HG03025 (cell line): ENCODE results near the gene DNTTIP2.
"Not testable (repeated sequence)": the region's sequence is repeated elsewhere in the genome, so short reads cannot be mapped to it uniquely, and the experiment has no call there.

Experiments used
- ATAC-seq: cut with Tn5 transposase; IDR thresholded peaks from one replicate; pipeline ENCODE4 v1.9.1; 2021; ENCODE audit warnings: mild to moderate bottlenecking, moderate library complexity; ENCODE audit not compliant: unreplicated experiment, low FRiP score

Gene DNTTIP2

DNA sequence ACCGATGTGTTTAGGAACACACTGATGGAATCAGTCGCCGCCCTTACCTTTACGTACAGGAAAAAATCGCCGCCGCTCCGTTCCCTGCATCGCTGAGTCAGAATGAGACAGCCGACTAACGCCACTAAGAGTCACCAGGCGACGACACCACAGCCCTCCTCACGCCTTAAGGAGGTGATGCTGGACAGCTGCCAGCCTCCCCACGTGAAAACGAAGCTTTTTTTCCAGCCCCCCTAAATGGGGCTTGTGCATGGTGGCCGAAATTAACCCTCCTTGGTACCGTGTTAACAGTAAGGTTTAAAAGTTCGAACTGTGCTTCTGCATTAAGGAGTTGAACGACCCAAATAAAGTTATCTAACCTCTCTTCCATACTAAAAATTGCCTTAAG, 511 bp downstream of the DNTTIP2 start:
- peak; percentile 49 for ATAC-seq

DNA sequence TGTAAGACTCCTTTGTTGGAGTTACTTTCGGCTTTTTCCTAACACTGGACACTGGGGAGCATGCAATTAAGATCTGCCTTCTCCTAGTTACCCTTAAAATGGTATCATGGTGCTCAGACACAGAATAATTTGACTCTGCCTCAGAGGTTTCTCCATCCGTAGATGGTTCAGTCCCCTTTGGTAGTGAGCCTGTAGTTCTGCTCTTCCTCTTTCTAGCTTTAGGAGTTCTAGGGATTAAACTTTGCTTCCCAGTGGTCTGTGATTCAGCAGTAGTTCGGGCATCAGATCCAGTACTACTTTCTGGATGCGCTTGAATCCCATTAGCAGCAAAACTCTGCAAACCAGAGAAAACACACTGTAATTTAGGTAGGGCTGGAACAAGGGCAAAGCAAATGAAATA, 1.5 kb downstream of the DNTTIP2 start:
- ATAC-seq = no peak

GRCh38 chr1:93876244-93876643, 2.8 kb downstream of the DNTTIP2 start:
- no peak for ATAC-seq

DNA sequence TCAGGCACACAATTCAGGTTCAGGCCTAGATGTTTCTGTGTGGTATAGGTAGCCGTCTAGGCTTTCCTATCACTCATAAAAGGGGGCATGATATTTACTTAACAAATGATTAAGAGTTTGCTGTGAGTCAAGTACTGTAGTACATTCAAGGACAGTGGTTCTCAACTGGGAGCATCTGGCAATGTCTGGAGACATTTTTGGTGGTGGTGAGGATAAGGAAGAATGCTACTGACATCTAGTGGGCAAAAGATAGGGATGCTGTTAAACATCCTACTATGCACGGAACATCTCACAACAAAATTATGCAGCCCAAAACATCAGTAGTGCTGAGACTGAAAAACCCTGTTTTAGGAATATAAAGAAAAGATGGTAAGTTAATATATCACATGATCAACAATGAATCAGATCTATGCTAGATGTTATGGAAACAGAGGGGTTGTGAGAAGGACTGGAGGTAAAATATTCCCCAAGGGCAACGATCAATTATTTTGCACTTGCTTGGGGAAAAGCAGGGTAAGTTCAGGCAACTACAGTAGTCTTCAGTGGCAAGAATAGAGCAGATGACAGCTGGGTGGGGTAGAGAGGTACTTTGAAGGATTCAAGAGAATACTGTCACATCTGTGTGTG, 4.9 kb downstream of the DNTTIP2 start:
- ATAC-seq = no peak

GRCh38 chr1:93871366-93871765, 7.6 kb downstream of the DNTTIP2 start:
- no peak for ATAC-seq

- ATAC-seq = no peak
Measured at GRCh38 chr1:93869653-93870052, 9.4 kb downstream of the DNTTIP2 start.

DNA sequence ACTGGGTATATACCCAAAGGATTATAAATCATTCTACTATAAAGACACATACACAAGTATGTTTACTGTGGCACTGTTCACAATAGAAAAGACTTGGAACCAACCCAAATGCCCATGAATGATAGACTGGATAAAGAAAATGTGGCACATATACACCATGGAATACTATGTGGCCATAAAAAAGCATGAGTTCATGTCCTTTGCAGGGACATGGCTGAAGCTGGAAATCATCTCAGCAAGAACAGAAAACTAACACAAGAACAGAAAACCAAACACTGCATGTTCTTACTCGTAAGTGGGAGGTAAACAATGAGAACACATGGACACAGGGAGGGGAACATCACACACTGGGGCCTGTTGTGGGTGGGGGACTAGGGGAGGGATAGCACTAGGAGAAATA, 10.5 kb downstream of the DNTTIP2 start:
- ATAC-seq = not testable (repeated sequence)

GRCh38 chr1:93865253-93865652, 13.8 kb downstream of the DNTTIP2 start:
- ATAC-seq = no peak

DNA sequence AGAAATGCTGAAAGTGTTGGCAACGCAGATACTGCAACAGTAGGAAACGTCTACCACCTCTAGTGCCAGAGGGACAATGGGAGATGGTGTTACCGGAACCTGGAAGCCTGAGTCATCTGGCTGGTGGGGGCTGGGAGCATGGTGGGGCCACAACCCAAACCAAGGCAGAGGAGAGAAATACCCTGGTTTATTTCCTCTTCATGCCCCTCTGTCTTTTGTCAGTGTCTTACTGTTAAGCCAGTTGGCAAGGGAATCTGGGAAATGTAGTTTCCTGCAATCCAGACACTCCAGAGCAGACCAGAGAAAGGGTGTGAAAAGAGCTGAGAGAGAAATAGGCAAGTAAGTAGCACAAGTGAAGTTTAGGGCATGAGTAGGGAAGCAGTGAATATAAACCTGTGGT, 14.8 kb downstream of the DNTTIP2 start:
- ATAC-seq = no peak

- not testable (repeated sequence) for ATAC-seq
Measured at GRCh38 chr1:93857653-93858052, 21.4 kb downstream of the DNTTIP2 start.

DNA sequence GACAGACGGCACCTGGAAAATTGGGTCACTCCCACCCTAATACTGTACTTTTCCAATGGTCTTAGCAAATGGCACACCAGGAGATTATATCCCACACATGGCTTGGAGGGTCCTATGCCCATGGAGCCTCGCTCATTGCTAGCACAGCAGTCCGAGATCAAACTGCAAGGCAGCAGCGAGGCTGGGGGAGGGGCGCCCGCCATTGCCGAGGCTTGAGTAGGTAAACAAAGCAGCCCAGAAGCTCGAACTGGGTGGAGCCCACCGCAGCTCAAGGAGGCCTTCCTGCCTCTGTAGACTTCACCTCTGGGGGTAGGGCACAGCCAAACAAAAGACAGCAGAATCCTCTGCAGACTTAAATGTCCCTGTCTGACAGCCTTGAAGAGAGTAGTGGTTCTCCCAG, 23.0 kb downstream of the DNTTIP2 start:
- not testable (repeated sequence) for ATAC-seq

- no peak for ATAC-seq
Measured at GRCh38 chr1:93853940-93854339, 25.1 kb downstream of the DNTTIP2 start.

- no peak for ATAC-seq
Measured at GRCh38 chr1:93851878-93852277, 27.1 kb downstream of the DNTTIP2 start.

DNA sequence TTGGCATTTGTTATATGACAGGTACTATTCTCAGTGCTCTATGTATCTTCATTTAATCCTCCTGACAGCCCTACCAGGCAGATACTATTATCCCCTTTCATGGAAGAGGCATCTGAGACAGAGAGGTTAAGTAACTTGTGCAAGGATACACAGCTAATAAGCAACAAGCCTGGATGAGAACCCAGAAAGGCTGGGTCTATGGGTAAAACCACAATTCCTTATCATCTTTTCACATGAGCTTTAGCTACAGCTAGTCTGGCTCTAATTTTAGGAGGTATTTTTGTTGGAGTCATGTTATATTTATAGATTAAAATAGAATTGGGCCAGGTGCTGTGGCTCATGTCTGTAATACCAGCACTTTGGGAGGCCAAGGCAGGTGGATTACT, 27.7 kb downstream of the DNTTIP2 start:
- ATAC-seq = no peak

- not testable (repeated sequence) for ATAC-seq
Measured at GRCh38 chr1:93850687-93851326, 28.2 kb downstream of the DNTTIP2 start.

DNA sequence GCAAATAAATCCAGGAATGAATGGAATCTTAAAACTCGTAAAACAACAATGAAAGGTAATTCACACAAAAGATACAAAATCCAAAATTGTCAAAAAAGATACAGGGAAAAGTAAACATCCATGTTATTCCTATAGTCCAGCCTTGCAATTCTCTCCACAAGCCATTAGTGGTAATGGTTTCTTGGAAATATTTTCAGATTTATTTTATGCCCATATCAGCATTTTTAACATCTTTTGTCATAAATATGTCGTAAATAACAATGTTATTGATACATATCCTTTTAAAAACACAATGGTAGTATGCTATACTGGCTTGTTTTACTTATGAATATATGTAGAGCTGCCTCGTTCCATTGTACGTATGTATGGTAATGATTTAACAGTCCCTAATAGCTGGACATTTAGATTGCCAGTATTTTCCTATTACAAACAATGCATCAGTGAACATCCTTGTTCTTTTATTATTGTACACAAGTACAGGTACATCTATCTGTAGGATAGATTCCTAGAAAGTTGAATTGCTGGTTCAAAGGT, 30.6 kb downstream of the DNTTIP2 start:
- no peak for ATAC-seq

DNA sequence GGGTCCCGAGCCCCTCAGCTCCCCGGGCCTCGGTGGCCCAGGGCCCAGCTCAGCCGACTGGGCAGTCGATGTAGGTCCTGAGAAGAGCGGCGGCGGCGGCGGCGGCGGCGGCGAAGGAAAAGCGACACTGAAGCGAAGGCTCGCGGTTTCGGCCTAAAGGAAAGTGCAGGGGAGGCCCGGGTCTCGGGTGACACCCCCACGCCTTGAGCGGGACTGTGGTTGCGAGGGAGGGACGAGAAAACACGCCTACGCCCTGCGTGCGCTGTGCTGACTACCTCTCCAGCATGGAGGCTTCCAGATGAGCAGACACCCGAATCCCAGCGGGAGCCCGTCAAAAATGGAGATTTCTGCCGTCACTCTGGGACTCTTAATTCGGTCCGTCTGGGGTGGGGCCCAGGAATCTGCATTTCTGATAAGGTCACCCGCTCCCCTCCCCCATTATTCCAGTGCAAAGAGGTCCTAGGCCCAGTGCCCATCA, 31.2 kb downstream of the DNTTIP2 start:
- ATAC-seq = peak; percentile 28

- ATAC-seq = peak; percentile 62
Measured at GRCh38 chr1:93846992-93847810, 31.8 kb downstream of the DNTTIP2 start.

GRCh38 chr1:93846206-93846991, 32.6 kb downstream of the DNTTIP2 start:
- peak; percentile 55 for ATAC-seq

DNA sequence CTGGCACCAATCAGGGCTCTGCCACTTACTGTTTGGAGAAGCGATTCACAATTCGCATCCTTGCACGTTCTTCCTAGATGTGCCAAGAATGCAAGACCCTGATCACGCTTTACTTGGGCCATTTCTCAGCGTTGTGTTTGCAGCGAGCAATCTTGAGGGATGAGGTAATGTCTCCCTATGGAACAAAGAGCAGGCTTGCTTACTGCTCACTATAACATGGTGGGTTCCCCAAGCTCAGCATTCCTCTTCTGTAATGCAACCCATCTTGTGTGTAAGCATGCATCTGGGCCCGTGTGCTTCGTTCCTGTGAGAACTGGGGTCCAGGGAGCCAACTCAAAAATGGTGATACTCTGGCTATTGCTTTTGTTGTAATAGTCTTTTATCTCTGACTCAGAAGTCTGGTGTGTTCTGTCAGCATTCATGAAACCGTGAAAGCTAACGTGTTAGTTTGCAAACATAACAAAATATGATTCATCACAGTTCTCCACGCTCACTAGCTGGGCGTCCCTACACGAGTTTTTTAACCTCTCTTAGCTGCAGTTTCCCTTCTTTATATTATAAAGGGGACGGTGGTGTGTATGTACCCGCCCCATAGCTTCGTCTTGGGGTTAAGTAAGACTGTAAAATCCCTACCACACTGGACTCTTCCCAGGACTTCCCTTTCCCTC, 33.3 kb downstream of the DNTTIP2 start:
- ATAC-seq = peak; percentile 0
